Breast epithelium (tissue), 3 donors: Measurements from ENCODE around the gene MED8.

Experiments used
- POLR2A ChIP-seq: fragments of 450-650 bp; IDR thresholded peaks from one replicate; pipeline ENCODE4 v1.6.1; 2016; ENCODE audit warnings: antibody characterized with exemption, mild to moderate bottlenecking, moderate library complexity
- POLR2AphosphoS5 ChIP-seq, 3 donors: sonication (generic); formaldehyde crosslinking; IDR thresholded peaks; one replicate each; pipeline ENCODE4 v1.6.1; 2017; ENCODE audit warnings: antibody characterized with exemption in 3 of 3
- TF ChIP-seq, protein P1 (sequence below), 3 donors: fragments of 450-650 bp; IDR thresholded peaks; one replicate each; pipeline ENCODE4 v1.5.1; 2016 to 2017; ENCODE audit warnings: antibody characterized with exemption in 3 of 3, mild to moderate bottlenecking in 3 of 3, moderate library complexity in 3 of 3

DNA sequence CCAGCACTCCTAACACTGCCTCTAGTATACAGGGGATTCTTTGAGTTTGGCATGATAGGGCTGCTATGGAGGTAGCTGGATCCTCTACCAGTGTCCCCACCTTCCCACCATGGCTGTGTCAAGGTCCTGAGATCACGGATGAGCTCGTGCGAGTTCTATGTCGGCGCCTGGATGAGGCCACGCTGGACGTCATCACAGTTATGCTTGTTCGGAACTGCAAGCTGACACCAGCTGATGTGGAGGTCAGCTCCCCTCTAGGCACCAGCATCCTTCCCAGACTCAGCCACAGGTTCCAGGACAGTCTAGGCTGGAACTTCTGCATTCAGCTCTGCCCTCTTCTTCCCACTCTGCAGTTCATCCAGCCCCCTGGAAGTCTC, 49.0 kb upstream of the MED8 start:
- TF ChIP-seq, protein P1, sequence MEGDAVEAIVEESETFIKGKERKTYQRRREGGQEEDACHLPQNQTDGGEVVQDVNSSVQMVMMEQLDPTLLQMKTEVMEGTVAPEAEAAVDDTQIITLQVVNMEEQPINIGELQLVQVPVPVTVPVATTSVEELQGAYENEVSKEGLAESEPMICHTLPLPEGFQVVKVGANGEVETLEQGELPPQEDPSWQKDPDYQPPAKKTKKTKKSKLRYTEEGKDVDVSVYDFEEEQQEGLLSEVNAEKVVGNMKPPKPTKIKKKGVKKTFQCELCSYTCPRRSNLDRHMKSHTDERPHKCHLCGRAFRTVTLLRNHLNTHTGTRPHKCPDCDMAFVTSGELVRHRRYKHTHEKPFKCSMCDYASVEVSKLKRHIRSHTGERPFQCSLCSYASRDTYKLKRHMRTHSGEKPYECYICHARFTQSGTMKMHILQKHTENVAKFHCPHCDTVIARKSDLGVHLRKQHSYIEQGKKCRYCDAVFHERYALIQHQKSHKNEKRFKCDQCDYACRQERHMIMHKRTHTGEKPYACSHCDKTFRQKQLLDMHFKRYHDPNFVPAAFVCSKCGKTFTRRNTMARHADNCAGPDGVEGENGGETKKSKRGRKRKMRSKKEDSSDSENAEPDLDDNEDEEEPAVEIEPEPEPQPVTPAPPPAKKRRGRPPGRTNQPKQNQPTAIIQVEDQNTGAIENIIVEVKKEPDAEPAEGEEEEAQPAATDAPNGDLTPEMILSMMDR (IDR thresholded peaks at IDR 0.05): no peak
- no peak for TF ChIP-seq POLR2A
- no peak for TF ChIP-seq POLR2AphosphoS5 (IDR thresholded peaks at IDR 0.05)
